Body of pancreas (tissue), 4 donors: ENCODE data around the gene TPSB2. TPM values are rescaled to one million over a fixed set of nuclear protein-coding genes. Genes with fewer than 3 reads are reported as not detected.

Source experiments
- ATAC-seq: fragments of 150-250 bp; one replicate; pipeline ENCODE4 v1.9.1; 2016
- DNase-seq, 4 donors: peaks; one replicate each; pipeline ENCODE4 v3.0.0-alpha.2; 2019
- H3K27ac ChIP-seq, 4 donors: fragments of 200-600 bp; sonication (generic); 1 replicate in 3 of 4; 2 replicates in 1 of 4; pipeline versions ENCODE4 v1.5.1 to v1.6.1; 2016 to 2019; ENCODE audit warnings: mild to moderate bottlenecking in 1 of 4, mixed read lengths in 1 of 4, moderate library complexity in 1 of 4
- H3K27me3 ChIP-seq, 2 donors: fragments of 200-600 bp; sonication (generic); one replicate each; pipeline ENCODE4 v1.6.0; 2016; ENCODE audit warnings: mild to moderate bottlenecking in 1 of 2
- H3K36me3 ChIP-seq, 2 donors: fragments of 200-600 bp; sonication (generic); replicated peaks in 1 of 2; 2 replicates each; pipeline ENCODE4 v1.5.1; 2016; ENCODE audit warnings: low read depth in 2 of 2; ENCODE audit not compliant: insufficient read depth in 1 of 2
- H3K4me1 ChIP-seq: fragments of 200-600 bp; sonication (generic); one replicate; pipeline ENCODE4 v1.6.0; 2016
- H3K4me3 ChIP-seq, 2 donors: fragments of 200-600 bp; sonication (generic); 1 replicate in 1 of 2; 2 replicates in 1 of 2; pipeline ENCODE4 v1.5.1; 2016 to 2019
- H3K9me3 ChIP-seq, 3 donors: fragments of 200-600 bp; sonication (generic); 1 replicate in 2 of 3; 2 replicates in 1 of 3; pipeline ENCODE4 v1.5.1; 2016
- CTCF ChIP-seq, 7 experiments: fragments of 450-650 bp in 4 of 7; fragments of 200-600 bp in 3 of 7; sonication (generic) in 3 of 7; IDR thresholded peaks; one replicate each; pipeline ENCODE4 v1.5.1; 2016 to 2019; ENCODE audit warnings: antibody characterized with exemption in 7 of 7
- POLR2A ChIP-seq, 3 donors: fragments of 450-650 bp; IDR thresholded peaks; one replicate each; pipeline ENCODE4 v1.6.1; 2016; ENCODE audit warnings: antibody characterized with exemption in 3 of 3, mild to moderate bottlenecking in 2 of 3
- WGBS, 2 donors: methylation state at CpG; one replicate each; pipeline ENCODE4 v1.1.5; 2017; 5-methylcytosine and 5-hydroxymethylcytosine counted together
- intact Hi-C: fragments of 100-400 bp; cut with DNase I; formaldehyde crosslinking; loops from one replicate; pipeline ENCODE4 v1.15.1; 2023
- total RNA-seq, 2 donors: library from RNA; depleted of rRNA; stranded (reverse); fragments of >200 nt; gene quantifications; one replicate each; pipeline ENCODE4 v1.1.0, GENCODE V29; 2016

TPSB2 gene
- total RNA-seq, 2 donors from 2014 or later: 4.4 to 21.8 TPM

GRCh38 chr16:1212616-1213194 lies 17.3 kb downstream of the TPSB2 start:
- TF ChIP-seq CTCF (IDR thresholded peaks at IDR 0.05) (no peak), POLR2A (IDR thresholded peaks at IDR 0.05) (no peak)
- ATAC-seq (no peak), DNase-seq (no peak)
- no peak overlapping the region for H3K27ac ChIP-seq
- H3K27me3 ChIP-seq: no peaks in the 10 kb centered on the region
- H3K4me1 ChIP-seq: no peaks in the 10 kb centered on the region
- H3K9me3 ChIP-seq: no peaks in the 10 kb centered on the region
- intact Hi-C loops: no loop called here
- no peak overlapping the region for H3K4me3 ChIP-seq
- 93% methylated on average over 39 of the region's 40 CpGs; no CpG with 5 or more reads in 1 of the 2 donors for WGBS, 2 donors
- H3K36me3 ChIP-seq: no peaks in the 10 kb centered on the region

GRCh38 chr16:1211451-1212268 lies 18.3 kb downstream of the TPSB2 start:
- Histone ChIP-seq H3K27ac (no peak overlapping the region), H3K36me3 (no peaks in the 10 kb centered on the region), H3K4me3 (no peak overlapping the region), H3K9me3 (no peaks in the 10 kb centered on the region), H3K27me3 (no peaks in the 10 kb centered on the region), H3K4me1 (no peaks in the 10 kb centered on the region)
- intact Hi-C loops: no loop called here
- TF ChIP-seq POLR2A (IDR thresholded peaks at IDR 0.05) (no peak), CTCF (IDR thresholded peaks at IDR 0.05) (no peak)
- no peak for ATAC-seq
- WGBS, 2 donors: 83 to 90% methylated on average over 29 to 46 of the region's 65 CpGs
- no peak for DNase-seq

- Histone ChIP-seq H3K27ac (no peak overlapping the region), H3K9me3 (no peaks in the 10 kb centered on the region), H3K4me1 (no peaks in the 10 kb centered on the region), H3K36me3 (no peaks in the 10 kb centered on the region), H3K27me3 (no peaks in the 10 kb centered on the region), H3K4me3 (no peak overlapping the region)
- TF ChIP-seq POLR2A (IDR thresholded peaks at IDR 0.05) (no peak), CTCF (IDR thresholded peaks at IDR 0.05) (no peak)
- ATAC-seq (no peak), DNase-seq (no peak)
- intact Hi-C loops: no loop called here
- 77 to 83% methylated on average over 17 to 21 of the region's 23 CpGs for WGBS, 2 donors
Measured at GRCh38 chr16:1210461-1210860, 19.5 kb downstream of the TPSB2 start.

GRCh38 chr16:1209081-1209480 lies 20.9 kb downstream of the TPSB2 start:
- DNase-seq (no peak), ATAC-seq (no peak)
- TF ChIP-seq CTCF (IDR thresholded peaks at IDR 0.05) (no peak), POLR2A (IDR thresholded peaks at IDR 0.05) (no peak)
- Histone ChIP-seq H3K36me3 (no peaks in the 10 kb centered on the region), H3K4me1 (no peaks in the 10 kb centered on the region), H3K27me3 (no peaks in the 10 kb centered on the region), H3K4me3 (no peak overlapping the region), H3K27ac (no peak overlapping the region), H3K9me3 (no peaks in the 10 kb centered on the region)
- WGBS, 2 donors: 83% methylated on average over 24 of the region's 43 CpGs; no CpG with 5 or more reads in 1 of the 2 donors
- intact Hi-C loops: no loop called here
